ENCODE measurements around the gene CREM.

DNA sequence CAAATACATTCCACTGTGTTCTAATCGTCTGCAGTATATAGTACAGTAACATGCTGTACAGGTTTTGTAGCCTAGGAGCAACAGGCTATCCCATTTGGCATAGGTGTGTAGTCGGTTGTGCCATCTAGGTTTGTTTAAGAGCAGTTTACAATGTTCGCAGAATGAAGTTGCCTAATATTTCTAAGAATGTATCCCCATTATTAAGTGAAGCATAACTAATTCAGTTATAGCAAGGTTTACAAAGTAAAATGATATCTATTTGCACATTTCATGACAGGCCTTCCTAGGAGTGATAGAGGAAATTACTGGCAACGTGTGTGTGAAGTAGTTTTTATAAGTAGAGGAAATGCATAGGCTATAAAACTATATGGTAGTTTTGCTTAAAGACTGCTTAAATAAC, 4.0 kb downstream of the CREM start:
- TF ChIP-seq TOX (CRISPR knock-in tag; IDR thresholded peaks at IDR 0.05; ENCODE audit: borderline replicate concordance), result no peak
- no peak for TF ChIP-seq ARNTL (CRISPR knock-in tag; IDR thresholded peaks at IDR 0.05; ENCODE audit: borderline replicate concordance, low read depth)
- TF ChIP-seq, protein P1, sequence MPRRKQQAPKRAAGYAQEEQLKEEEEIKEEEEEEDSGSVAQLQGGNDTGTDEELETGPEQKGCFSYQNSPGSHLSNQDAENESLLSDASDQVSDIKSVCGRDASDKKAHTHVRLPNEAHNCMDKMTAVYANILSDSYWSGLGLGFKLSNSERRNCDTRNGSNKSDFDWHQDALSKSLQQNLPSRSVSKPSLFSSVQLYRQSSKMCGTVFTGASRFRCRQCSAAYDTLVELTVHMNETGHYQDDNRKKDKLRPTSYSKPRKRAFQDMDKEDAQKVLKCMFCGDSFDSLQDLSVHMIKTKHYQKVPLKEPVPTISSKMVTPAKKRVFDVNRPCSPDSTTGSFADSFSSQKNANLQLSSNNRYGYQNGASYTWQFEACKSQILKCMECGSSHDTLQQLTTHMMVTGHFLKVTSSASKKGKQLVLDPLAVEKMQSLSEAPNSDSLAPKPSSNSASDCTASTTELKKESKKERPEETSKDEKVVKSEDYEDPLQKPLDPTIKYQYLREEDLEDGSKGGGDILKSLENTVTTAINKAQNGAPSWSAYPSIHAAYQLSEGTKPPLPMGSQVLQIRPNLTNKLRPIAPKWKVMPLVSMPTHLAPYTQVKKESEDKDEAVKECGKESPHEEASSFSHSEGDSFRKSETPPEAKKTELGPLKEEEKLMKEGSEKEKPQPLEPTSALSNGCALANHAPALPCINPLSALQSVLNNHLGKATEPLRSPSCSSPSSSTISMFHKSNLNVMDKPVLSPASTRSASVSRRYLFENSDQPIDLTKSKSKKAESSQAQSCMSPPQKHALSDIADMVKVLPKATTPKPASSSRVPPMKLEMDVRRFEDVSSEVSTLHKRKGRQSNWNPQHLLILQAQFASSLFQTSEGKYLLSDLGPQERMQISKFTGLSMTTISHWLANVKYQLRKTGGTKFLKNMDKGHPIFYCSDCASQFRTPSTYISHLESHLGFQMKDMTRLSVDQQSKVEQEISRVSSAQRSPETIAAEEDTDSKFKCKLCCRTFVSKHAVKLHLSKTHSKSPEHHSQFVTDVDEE (CRISPR knock-in tag; IDR thresholded peaks at IDR 0.05), result no peak
- TF ChIP-seq PPARA (CRISPR knock-in tag; IDR thresholded peaks at IDR 0.05; ENCODE audit: borderline replicate concordance), result no peak
- TF ChIP-seq ZFP30 (CRISPR knock-in tag; IDR thresholded peaks at IDR 0.05), result no peak
- no peak for TF ChIP-seq GLIS3 (CRISPR knock-in tag; IDR thresholded peaks at IDR 0.05)
- no peak for TF ChIP-seq SNAI2 (CRISPR knock-in tag; IDR thresholded peaks at IDR 0.05)
- TF ChIP-seq, protein P2, sequence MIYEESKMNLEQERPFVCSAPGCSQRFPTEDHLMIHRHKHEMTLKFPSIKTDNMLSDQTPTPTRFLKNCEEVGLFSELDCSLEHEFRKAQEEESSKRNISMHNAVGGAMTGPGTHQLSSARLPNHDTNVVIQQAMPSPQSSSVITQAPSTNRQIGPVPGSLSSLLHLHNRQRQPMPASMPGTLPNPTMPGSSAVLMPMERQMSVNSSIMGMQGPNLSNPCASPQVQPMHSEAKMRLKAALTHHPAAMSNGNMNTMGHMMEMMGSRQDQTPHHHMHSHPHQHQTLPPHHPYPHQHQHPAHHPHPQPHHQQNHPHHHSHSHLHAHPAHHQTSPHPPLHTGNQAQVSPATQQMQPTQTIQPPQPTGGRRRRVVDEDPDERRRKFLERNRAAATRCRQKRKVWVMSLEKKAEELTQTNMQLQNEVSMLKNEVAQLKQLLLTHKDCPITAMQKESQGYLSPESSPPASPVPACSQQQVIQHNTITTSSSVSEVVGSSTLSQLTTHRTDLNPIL (CRISPR knock-in tag; IDR thresholded peaks at IDR 0.05; ENCODE audit: low read depth), result no peak
- TF ChIP-seq OSR1 (CRISPR knock-in tag; IDR thresholded peaks at IDR 0.05), result no peak
- TF ChIP-seq, protein P3, sequence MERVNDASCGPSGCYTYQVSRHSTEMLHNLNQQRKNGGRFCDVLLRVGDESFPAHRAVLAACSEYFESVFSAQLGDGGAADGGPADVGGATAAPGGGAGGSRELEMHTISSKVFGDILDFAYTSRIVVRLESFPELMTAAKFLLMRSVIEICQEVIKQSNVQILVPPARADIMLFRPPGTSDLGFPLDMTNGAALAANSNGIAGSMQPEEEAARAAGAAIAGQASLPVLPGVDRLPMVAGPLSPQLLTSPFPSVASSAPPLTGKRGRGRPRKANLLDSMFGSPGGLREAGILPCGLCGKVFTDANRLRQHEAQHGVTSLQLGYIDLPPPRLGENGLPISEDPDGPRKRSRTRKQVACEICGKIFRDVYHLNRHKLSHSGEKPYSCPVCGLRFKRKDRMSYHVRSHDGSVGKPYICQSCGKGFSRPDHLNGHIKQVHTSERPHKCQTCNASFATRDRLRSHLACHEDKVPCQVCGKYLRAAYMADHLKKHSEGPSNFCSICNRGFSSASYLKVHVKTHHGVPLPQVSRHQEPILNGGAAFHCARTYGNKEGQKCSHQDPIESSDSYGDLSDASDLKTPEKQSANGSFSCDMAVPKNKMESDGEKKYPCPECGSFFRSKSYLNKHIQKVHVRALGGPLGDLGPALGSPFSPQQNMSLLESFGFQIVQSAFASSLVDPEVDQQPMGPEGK (CRISPR knock-in tag; IDR thresholded peaks at IDR 0.05; ENCODE audit: borderline replicate concordance), result no peak

All from SK-N-SH treated with all-trans-retinoic acid at 6 μM for 48 hours (cell line).